ENCODE measurements around the gene SERPINA12.

GRCh38 chr14:94476023-94476422, 33.2 kb downstream of the SERPINA12 start, which contains the start of gene SERPINA9:
- no peak for TF ChIP-seq POLR2A (IDR thresholded peaks at IDR 0.05)
- TF ChIP-seq, protein P1, sequence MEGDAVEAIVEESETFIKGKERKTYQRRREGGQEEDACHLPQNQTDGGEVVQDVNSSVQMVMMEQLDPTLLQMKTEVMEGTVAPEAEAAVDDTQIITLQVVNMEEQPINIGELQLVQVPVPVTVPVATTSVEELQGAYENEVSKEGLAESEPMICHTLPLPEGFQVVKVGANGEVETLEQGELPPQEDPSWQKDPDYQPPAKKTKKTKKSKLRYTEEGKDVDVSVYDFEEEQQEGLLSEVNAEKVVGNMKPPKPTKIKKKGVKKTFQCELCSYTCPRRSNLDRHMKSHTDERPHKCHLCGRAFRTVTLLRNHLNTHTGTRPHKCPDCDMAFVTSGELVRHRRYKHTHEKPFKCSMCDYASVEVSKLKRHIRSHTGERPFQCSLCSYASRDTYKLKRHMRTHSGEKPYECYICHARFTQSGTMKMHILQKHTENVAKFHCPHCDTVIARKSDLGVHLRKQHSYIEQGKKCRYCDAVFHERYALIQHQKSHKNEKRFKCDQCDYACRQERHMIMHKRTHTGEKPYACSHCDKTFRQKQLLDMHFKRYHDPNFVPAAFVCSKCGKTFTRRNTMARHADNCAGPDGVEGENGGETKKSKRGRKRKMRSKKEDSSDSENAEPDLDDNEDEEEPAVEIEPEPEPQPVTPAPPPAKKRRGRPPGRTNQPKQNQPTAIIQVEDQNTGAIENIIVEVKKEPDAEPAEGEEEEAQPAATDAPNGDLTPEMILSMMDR (IDR thresholded peaks at IDR 0.05), result no peak
- TF ChIP-seq EP300 (IDR thresholded peaks at IDR 0.05), result no peak

All from ovary (tissue), 3 donors.